Activated T-helper 1 cell treated with anti-CD3 and anti-CD28 coated beads, Interleukin-12 subunit alpha, Interleukin-12 subunit beta, Interleukin-2, Interleukin-4 antibody, amounts not matched to agents 30 ng/mL and 10 ng/mL and 1 ng/mL, durations not matched to agents 14 hours and 24 hours and 36 hours (primary cell): Measurements from ENCODE around the gene DTX1. TPM values are rescaled to one million over a fixed set of nuclear protein-coding genes. Genes with fewer than 3 reads are reported as not detected.

Source experiments
- DNase-seq: peaks from one replicate; pipeline ENCODE4 v3.0.0; 2021; ENCODE audit warnings: low spot score
- H3K27ac Mint-ChIP-seq: one replicate; pipeline ENCODE4 v1.8.0; 2021; ENCODE audit warnings: mild to moderate bottlenecking, mixed read lengths
- H3K27me3 Mint-ChIP-seq: one replicate; pipeline ENCODE4 v1.8.0; 2022; ENCODE audit warnings: mild to moderate bottlenecking, moderate library complexity, mixed read lengths; ENCODE audit not compliant: insufficient read depth
- H3K36me3 Mint-ChIP-seq: one replicate; pipeline ENCODE4 v1.8.0; 2021; ENCODE audit warnings: low read depth, mixed read lengths
- H3K4me1 Mint-ChIP-seq: one replicate; pipeline ENCODE4 v1.8.0; 2021; ENCODE audit warnings: low read depth, mixed read lengths
- H3K4me3 Mint-ChIP-seq: one replicate; pipeline ENCODE4 v1.8.0; 2021; ENCODE audit warnings: mild to moderate bottlenecking, moderate library complexity, mixed read lengths
- H3K9me3 Mint-ChIP-seq: one replicate; pipeline ENCODE4 v1.8.0; 2021; ENCODE audit warnings: mixed read lengths
- intact Hi-C: fragments of 100-400 bp; cut with micrococcal nuclease; formaldehyde crosslinking; loops from one replicate; pipeline ENCODE4 v1.15.1; 2024
- total RNA-seq: library from RNA; stranded (reverse); gene quantifications from 2 replicates; pipeline ENCODE4 v1.2.3, GENCODE V29; 2022

Gene DTX1
- 0.29 TPM in 2 replicates for total RNA-seq

GRCh38 chr12:113056631-113057488, at the start of gene DTX1:
DTX1 (plus strand) TSS chr12:113056730; CDS start chr12:113058193, 1,463 bp downstream.
- no peaks in the 10 kb centered on the region for H3K36me3 Mint-ChIP-seq
- peaks cover 22% of the 10 kb centered on the region for H3K27me3 Mint-ChIP-seq
- no peaks in the 10 kb centered on the region for H3K9me3 Mint-ChIP-seq
- no peaks in the 10 kb centered on the region for H3K4me1 Mint-ChIP-seq
- DNase-seq, result no peak
- intact Hi-C loops, result no loop called here
- H3K4me3 Mint-ChIP-seq, result peak within 1 kb of the TSS; percentile 12
- H3K27ac Mint-ChIP-seq, result no peak within 1 kb of the TSS

GRCh38 chr12:113007166-113007565, 49.4 kb upstream of the DTX1 start:
- H3K36me3 Mint-ChIP-seq, result peaks cover 73% of the 10 kb centered on the region
- intact Hi-C loops, result no loop called here
- no peak overlapping the region for H3K4me3 Mint-ChIP-seq
- H3K9me3 Mint-ChIP-seq, result no peaks in the 10 kb centered on the region
- peaks cover 6% of the 10 kb centered on the region for H3K4me1 Mint-ChIP-seq
- no peak overlapping the region for H3K27ac Mint-ChIP-seq
- no peak for DNase-seq
- H3K27me3 Mint-ChIP-seq, result no peaks in the 10 kb centered on the region

GRCh38 chr12:113010701-113011100, 45.8 kb upstream of the DTX1 start:
- intact Hi-C loops, result no loop called here
- no peaks in the 10 kb centered on the region for H3K27me3 Mint-ChIP-seq
- peaks cover 6% of the 10 kb centered on the region for H3K4me1 Mint-ChIP-seq
- no peaks in the 10 kb centered on the region for H3K9me3 Mint-ChIP-seq
- H3K36me3 Mint-ChIP-seq, result peaks cover 53% of the 10 kb centered on the region
- H3K4me3 Mint-ChIP-seq, result no peak overlapping the region
- no peak for DNase-seq
- no peak overlapping the region for H3K27ac Mint-ChIP-seq

- no peak for DNase-seq
- Mint-ChIP-seq H3K4me3 (no peak overlapping the region), H3K27ac (peak overlapping the region; percentile 4), H3K9me3 (no peaks in the 10 kb centered on the region), H3K27me3 (peaks cover 1% of the 10 kb centered on the region), H3K36me3 (peaks cover 27% of the 10 kb centered on the region), H3K4me1 (no peaks in the 10 kb centered on the region)
- intact Hi-C loops, result no loop called here
Observed at GRCh38 chr12:113014565-113014964, 42.0 kb upstream of the DTX1 start.

- Mint-ChIP-seq H3K4me3 (no peak overlapping the region), H3K27ac (no peak overlapping the region), H3K9me3 (no peaks in the 10 kb centered on the region), H3K36me3 (peaks cover 8% of the 10 kb centered on the region), H3K4me1 (no peaks in the 10 kb centered on the region), H3K27me3 (peaks cover 4% of the 10 kb centered on the region)
- intact Hi-C loops, result no loop called here
- no peak for DNase-seq
Observed at GRCh38 chr12:113016796-113017195, 39.7 kb upstream of the DTX1 start.

GRCh38 chr12:113019025-113019424, 37.5 kb upstream of the DTX1 start:
- no peak for DNase-seq
- no peak overlapping the region for H3K27ac Mint-ChIP-seq
- H3K4me3 Mint-ChIP-seq, result no peak overlapping the region
- intact Hi-C loops, result no loop called here
- peaks cover 4% of the 10 kb centered on the region for H3K27me3 Mint-ChIP-seq
- H3K36me3 Mint-ChIP-seq, result no peaks in the 10 kb centered on the region
- peaks cover 6% of the 10 kb centered on the region for H3K4me1 Mint-ChIP-seq
- no peaks in the 10 kb centered on the region for H3K9me3 Mint-ChIP-seq

- H3K36me3 Mint-ChIP-seq, result no peaks in the 10 kb centered on the region
- intact Hi-C loops, result no loop called here
Observed at GRCh38 chr12:113021500-113021899, 35.0 kb upstream of the DTX1 start.

GRCh38 chr12:113022563-113023297, 33.8 kb upstream of the DTX1 start:
- H3K36me3 Mint-ChIP-seq, result no peaks in the 10 kb centered on the region
- intact Hi-C loops, result no loop called here
- peaks cover 5% of the 10 kb centered on the region for H3K27me3 Mint-ChIP-seq
- no peak overlapping the region for H3K27ac Mint-ChIP-seq
- H3K4me3 Mint-ChIP-seq, result no peak overlapping the region
- H3K4me1 Mint-ChIP-seq, result peaks cover 6% of the 10 kb centered on the region
- no peaks in the 10 kb centered on the region for H3K9me3 Mint-ChIP-seq
- DNase-seq, result no peak

More at GRCh38 chr12:113021500-113021899, 35.0 kb upstream of the DTX1 start:
- no peaks in the 10 kb centered on the region for H3K9me3 Mint-ChIP-seq
- DNase-seq, result no peak
- no peak overlapping the region for H3K27ac Mint-ChIP-seq
- peaks cover 5% of the 10 kb centered on the region for H3K27me3 Mint-ChIP-seq
- no peak overlapping the region for H3K4me3 Mint-ChIP-seq
- H3K4me1 Mint-ChIP-seq, result peaks cover 6% of the 10 kb centered on the region

GRCh38 chr12:113027726-113028125, 28.8 kb upstream of the DTX1 start:
- H3K9me3 Mint-ChIP-seq, result no peaks in the 10 kb centered on the region
- peaks cover 13% of the 10 kb centered on the region for H3K27me3 Mint-ChIP-seq
- H3K4me1 Mint-ChIP-seq, result peaks cover 9% of the 10 kb centered on the region
- DNase-seq, result no peak
- no peaks in the 10 kb centered on the region for H3K36me3 Mint-ChIP-seq
- intact Hi-C loops, result no loop called here
- H3K27ac Mint-ChIP-seq, result no peak overlapping the region
- no peak overlapping the region for H3K4me3 Mint-ChIP-seq

GRCh38 chr12:113030875-113031525, 25.5 kb upstream of the DTX1 start:
- Mint-ChIP-seq H3K27me3 (peaks cover 19% of the 10 kb centered on the region), H3K9me3 (no peaks in the 10 kb centered on the region), H3K27ac (no peak overlapping the region), H3K4me1 (peaks cover 5% of the 10 kb centered on the region), H3K4me3 (no peak overlapping the region), H3K36me3 (no peaks in the 10 kb centered on the region)
- no peak for DNase-seq
- intact Hi-C loops, result loop anchor here (5.0 kb wide), 1 partner anchor 129 kb away; no protein-coding TSS in a partner anchor

GRCh38 chr12:113039911-113040445, 16.6 kb upstream of the DTX1 start:
- DNase-seq, result no peak
- intact Hi-C loops, result loop anchor here (10.0 kb wide), 1 partner anchor 385 kb away; the partner anchor contains the start of gene SDSL
- H3K27ac Mint-ChIP-seq, result no peak overlapping the region
- H3K27me3 Mint-ChIP-seq, result peaks cover 9% of the 10 kb centered on the region
- no peaks in the 10 kb centered on the region for H3K36me3 Mint-ChIP-seq
- H3K4me1 Mint-ChIP-seq, result no peaks in the 10 kb centered on the region
- no peaks in the 10 kb centered on the region for H3K9me3 Mint-ChIP-seq
- no peak overlapping the region for H3K4me3 Mint-ChIP-seq

- Mint-ChIP-seq H3K27ac (no peak overlapping the region), H3K36me3 (no peaks in the 10 kb centered on the region), H3K27me3 (peaks cover 9% of the 10 kb centered on the region), H3K9me3 (no peaks in the 10 kb centered on the region), H3K4me1 (no peaks in the 10 kb centered on the region), H3K4me3 (no peak overlapping the region)
- DNase-seq, result no peak
- intact Hi-C loops, result loop anchor here (10.0 kb wide), 1 partner anchor 384 kb away; the partner anchor contains the start of gene SDSL
Observed at GRCh38 chr12:113040722-113041171, 15.8 kb upstream of the DTX1 start.
